K562 (cell line): ENCODE data around the gene POGZ. TPM values are rescaled to one million over a fixed set of nuclear protein-coding genes. Genes with fewer than 3 reads are reported as not detected.

Experiments used
- EGR1 ChIP-seq: fragments of 450-650 bp; conservative IDR thresholded peaks from 2 replicates; pipeline ENCODE4 v1.6.1; 2017; ENCODE audit warnings: mild to moderate bottlenecking
- ETV1 ChIP-seq: fragments of 450-650 bp; conservative IDR thresholded peaks from 2 replicates; pipeline ENCODE4 v1.6.1; 2016; ENCODE audit warnings: missing genetic modification characterization, control low read depth, low read depth, missing compliant biosample characterization
- HDAC2 ChIP-seq: fragments of 450-650 bp; IDR thresholded peaks from 2 replicates; pipeline ENCODE4 v1.6.1; 2016; ENCODE audit warnings: mild to moderate bottlenecking
- LCOR ChIP-seq: sonication (generic); formaldehyde crosslinking; IDR thresholded peaks from 2 replicates; pipeline ENCODE4 v1.8.0; 2022; ENCODE audit warnings: mild to moderate bottlenecking, missing genetic modification reagents
- MEIS2 ChIP-seq: fragments of 450-650 bp; IDR thresholded peaks from 2 replicates; pipeline ENCODE4 v1.6.1; 2014; ENCODE audit warnings: mild to moderate bottlenecking; ENCODE audit not compliant: partially characterized antibody
- MTA2 ChIP-seq: fragments of 450-650 bp; IDR thresholded peaks from 2 replicates; pipeline ENCODE4 v1.6.1; 2016; ENCODE audit warnings: low read depth
- NELFE ChIP-seq: IDR thresholded peaks from 2 replicates; pipeline ENCODE4 v1.6.1; 2011; ENCODE audit warnings: mild to moderate bottlenecking; ENCODE audit not compliant: insufficient read depth, insufficient read length
- ZBTB7A ChIP-seq: IDR thresholded peaks from 2 replicates; pipeline ENCODE4 v1.6.1; 2011; ENCODE audit warnings: low read depth, mild to moderate bottlenecking, low read length, moderate library complexity, borderline replicate concordance; ENCODE audit not compliant: control insufficient read depth
- ZNF354B ChIP-seq: fragments of 250-450 bp; sonication (Bioruptor Pico); IDR thresholded peaks from 2 replicates; pipeline ENCODE4 v1.4.0; 2020
- polyA plus RNA-seq, 8 experiments: library from polyadenylated mRNA; depleted of rRNA in 4 of 8; stranded (reverse) in 5 of 8; unstranded in 3 of 8; fragments of >200 nt; fragmentation: Nextera tagmentation in 2 of 8; fragmentation: Illumina TruSeq in 1 of 8; extraction: Ambion mirVana in 2 of 8; extraction: Trizol in 1 of 8; gene quantifications; 2 replicates each; pipeline versions ENCODE4 v1.2.1 to v1.2.3, GENCODE V29; 2011 to 2014; ENCODE audit warnings: inconsistent platforms in 1 of 8, missing spikeins in 1 of 8
- total RNA-seq, 7 experiments: library from RNA; depleted of rRNA in 6 of 7; stranded (reverse); fragments of >200 nt in 6 of 7; fragmentation: Illumina TruSeq in 2 of 7; extraction: Trizol in 2 of 7; gene quantifications; 2 replicates each; pipeline versions ENCODE4 v1.2.1 to v1.2.3, GENCODE V29; 2011 to 2021; ENCODE audit warnings: low replicate concordance in 1 of 7
- TF ChIP-seq, protein P1 (sequence below): sonication (generic); formaldehyde crosslinking; IDR thresholded peaks from 2 replicates; pipeline ENCODE4 v1.8.0; 2022; ENCODE audit warnings: mild to moderate bottlenecking, missing genetic modification reagents
- TF ChIP-seq, protein P2 (sequence below): IDR thresholded peaks from 2 replicates; pipeline ENCODE4 v1.6.1; 2011; ENCODE audit warnings: borderline replicate concordance, low read depth, mild to moderate bottlenecking, moderate library complexity, low read length; ENCODE audit not compliant: insufficient read depth, poor library complexity, severe bottlenecking
- TF ChIP-seq, protein P3 (sequence below): sonication (generic); formaldehyde crosslinking; IDR thresholded peaks from 2 replicates; pipeline ENCODE4 v1.8.1; 2023; ENCODE audit warnings: mild to moderate bottlenecking, missing genetic modification reagents
- TF ChIP-seq, protein P4 (sequence below): sonication (generic); formaldehyde crosslinking; IDR thresholded peaks from 2 replicates; pipeline ENCODE4 v1.8.1; 2023; ENCODE audit warnings: missing genetic modification reagents, mild to moderate bottlenecking, borderline replicate concordance

The POGZ gene
- total and polyA plus RNA-seq, 9 of the 15 experiments (the other 6 are each of a cell fraction or from before 2014, with no cell fraction given) = 9.4 to 40.6 (median 21.6) TPM

DNA sequence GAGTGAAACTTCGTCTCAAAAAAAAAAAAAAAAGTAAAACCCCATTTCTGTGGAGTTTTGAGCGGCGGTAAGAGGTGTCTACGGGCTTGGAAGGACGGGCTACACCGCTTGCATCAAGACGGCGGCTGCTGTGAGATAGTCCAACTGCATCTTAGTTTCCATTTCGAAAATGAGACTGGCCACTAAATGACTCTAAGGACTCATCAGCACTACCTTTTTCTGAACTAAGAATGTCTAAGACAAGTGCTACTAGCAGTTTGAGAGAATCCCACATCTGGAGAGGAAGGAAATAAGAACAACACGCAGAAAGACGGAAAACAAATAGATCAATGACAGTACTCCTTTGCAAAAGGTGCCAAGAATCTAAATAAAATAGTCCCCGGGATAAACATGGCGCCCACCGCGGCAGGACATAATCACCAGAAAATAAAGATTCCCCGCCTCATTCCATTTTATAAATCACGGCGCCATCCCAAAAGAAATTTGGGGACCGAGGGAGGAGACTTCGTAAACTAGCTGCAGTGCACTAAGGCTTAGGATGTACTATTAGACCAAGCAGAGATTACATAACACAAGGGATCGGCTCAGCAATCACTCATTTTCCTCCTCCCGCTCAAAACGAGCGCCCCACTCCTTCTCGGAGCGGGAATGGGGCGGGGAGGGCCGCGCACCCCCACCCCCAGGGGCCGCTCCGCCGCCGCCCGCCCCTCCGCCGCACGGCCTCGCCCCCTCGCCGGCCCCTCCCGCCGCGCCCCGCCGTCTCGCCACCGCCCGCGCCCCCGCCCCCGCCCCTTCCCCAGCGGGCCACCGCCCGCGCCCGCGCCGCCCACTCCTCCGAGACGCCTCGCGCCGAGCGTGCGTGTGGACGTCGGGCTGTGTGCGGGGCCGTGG lies 1.1 kb downstream of the POGZ start (continued):
- TF ChIP-seq, protein P1, sequence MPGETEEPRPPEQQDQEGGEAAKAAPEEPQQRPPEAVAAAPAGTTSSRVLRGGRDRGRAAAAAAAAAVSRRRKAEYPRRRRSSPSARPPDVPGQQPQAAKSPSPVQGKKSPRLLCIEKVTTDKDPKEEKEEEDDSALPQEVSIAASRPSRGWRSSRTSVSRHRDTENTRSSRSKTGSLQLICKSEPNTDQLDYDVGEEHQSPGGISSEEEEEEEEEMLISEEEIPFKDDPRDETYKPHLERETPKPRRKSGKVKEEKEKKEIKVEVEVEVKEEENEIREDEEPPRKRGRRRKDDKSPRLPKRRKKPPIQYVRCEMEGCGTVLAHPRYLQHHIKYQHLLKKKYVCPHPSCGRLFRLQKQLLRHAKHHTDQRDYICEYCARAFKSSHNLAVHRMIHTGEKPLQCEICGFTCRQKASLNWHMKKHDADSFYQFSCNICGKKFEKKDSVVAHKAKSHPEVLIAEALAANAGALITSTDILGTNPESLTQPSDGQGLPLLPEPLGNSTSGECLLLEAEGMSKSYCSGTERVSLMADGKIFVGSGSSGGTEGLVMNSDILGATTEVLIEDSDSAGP (CRISPR knock-in tag) = no peak
- peak; percentile 45 for TF ChIP-seq MEIS2
- TF ChIP-seq, protein P2, sequence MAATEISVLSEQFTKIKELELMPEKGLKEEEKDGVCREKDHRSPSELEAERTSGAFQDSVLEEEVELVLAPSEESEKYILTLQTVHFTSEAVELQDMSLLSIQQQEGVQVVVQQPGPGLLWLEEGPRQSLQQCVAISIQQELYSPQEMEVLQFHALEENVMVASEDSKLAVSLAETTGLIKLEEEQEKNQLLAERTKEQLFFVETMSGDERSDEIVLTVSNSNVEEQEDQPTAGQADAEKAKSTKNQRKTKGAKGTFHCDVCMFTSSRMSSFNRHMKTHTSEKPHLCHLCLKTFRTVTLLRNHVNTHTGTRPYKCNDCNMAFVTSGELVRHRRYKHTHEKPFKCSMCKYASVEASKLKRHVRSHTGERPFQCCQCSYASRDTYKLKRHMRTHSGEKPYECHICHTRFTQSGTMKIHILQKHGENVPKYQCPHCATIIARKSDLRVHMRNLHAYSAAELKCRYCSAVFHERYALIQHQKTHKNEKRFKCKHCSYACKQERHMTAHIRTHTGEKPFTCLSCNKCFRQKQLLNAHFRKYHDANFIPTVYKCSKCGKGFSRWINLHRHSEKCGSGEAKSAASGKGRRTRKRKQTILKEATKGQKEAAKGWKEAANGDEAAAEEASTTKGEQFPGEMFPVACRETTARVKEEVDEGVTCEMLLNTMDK = no peak
- peak; percentile 82 for TF ChIP-seq HDAC2
- TF ChIP-seq, protein P3, sequence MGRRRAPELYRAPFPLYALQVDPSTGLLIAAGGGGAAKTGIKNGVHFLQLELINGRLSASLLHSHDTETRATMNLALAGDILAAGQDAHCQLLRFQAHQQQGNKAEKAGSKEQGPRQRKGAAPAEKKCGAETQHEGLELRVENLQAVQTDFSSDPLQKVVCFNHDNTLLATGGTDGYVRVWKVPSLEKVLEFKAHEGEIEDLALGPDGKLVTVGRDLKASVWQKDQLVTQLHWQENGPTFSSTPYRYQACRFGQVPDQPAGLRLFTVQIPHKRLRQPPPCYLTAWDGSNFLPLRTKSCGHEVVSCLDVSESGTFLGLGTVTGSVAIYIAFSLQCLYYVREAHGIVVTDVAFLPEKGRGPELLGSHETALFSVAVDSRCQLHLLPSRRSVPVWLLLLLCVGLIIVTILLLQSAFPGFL (CRISPR knock-in tag) = no peak
- TF ChIP-seq ZNF354B (CRISPR knock-in tag) = no peak
- no peak for TF ChIP-seq NELFE
- TF ChIP-seq MTA2 = 0 out of 2 replicates have a peak, but pooled peaks have one; percentile 19
- TF ChIP-seq EGR1 = 0 out of 2 replicates have a peak, but pooled peaks have one; percentile 21
- TF ChIP-seq ETV1 (tag) = 0 out of 2 replicates have a peak, but pooled peaks have one; percentile 19
- TF ChIP-seq LCOR = 0 out of 2 replicates have a peak, but pooled peaks have one; percentile 45
- TF ChIP-seq, protein P4, sequence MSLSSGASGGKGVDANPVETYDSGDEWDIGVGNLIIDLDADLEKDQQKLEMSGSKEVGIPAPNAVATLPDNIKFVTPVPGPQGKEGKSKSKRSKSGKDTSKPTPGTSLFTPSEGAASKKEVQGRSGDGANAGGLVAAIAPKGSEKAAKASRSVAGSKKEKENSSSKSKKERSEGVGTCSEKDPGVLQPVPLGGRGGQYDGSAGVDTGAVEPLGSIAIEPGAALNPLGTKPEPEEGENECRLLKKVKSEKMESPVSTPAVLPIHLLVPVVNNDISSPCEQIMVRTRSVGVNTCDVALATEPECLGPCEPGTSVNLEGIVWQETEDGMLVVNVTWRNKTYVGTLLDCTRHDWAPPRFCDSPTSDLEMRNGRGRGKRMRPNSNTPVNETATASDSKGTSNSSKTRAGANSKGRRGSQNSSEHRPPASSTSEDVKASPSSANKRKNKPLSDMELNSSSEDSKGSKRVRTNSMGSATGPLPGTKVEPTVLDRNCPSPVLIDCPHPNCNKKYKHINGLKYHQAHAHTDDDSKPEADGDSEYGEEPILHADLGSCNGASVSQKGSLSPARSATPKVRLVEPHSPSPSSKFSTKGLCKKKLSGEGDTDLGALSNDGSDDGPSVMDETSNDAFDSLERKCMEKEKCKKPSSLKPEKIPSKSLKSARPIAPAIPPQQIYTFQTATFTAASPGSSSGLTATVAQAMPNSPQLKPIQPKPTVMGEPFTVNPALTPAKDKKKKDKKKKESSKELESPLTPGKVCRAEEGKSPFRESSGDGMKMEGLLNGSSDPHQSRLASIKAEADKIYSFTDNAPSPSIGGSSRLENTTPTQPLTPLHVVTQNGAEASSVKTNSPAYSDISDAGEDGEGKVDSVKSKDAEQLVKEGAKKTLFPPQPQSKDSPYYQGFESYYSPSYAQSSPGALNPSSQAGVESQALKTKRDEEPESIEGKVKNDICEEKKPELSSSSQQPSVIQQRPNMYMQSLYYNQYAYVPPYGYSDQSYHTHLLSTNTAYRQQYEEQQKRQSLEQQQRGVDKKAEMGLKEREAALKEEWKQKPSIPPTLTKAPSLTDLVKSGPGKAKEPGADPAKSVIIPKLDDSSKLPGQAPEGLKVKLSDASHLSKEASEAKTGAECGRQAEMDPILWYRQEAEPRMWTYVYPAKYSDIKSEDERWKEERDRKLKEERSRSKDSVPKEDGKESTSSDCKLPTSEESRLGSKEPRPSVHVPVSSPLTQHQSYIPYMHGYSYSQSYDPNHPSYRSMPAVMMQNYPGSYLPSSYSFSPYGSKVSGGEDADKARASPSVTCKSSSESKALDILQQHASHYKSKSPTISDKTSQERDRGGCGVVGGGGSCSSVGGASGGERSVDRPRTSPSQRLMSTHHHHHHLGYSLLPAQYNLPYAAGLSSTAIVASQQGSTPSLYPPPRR (CRISPR knock-in tag) = no peak
- 0 out of 2 replicates have a peak, but pooled peaks have one; percentile 43 for TF ChIP-seq ZBTB7A
